Measurements from ENCODE around the gene THTPA. TPM values are rescaled to one million over a fixed set of nuclear protein-coding genes. Genes with fewer than 3 reads are reported as not detected.

The THTPA gene
- total and polyA plus RNA-seq, 9 of the 15 experiments (the other 6 are each of a cell fraction or from before 2014, with no cell fraction given) = 2.4 to 8.7 (median 5.2) TPM

GRCh38 chr14:23572524-23572828 lies 16.4 kb downstream of the THTPA start:
- H4K20me1 ChIP-seq (replicated peaks; ENCODE audit: control insufficient read depth, insufficient read depth, low read length) = no peaks in the 10 kb centered on the region
- H3K9me1 ChIP-seq (ENCODE audit: control insufficient read depth, insufficient read depth, low read length) = no peaks in the 10 kb centered on the region
- peaks cover 12 to 32% of the 10 kb centered on the region in 2 experiments; a peak in 4 of 5 replicates for H3K4me1 ChIP-seq (replicated peaks in 1 of 2; ENCODE audit: control insufficient read depth in 2 of 2, insufficient read depth in 2 of 2, low read length in 2 of 2)
- ChIA-PET CTCF (ENCODE audit: low intra/inter-chr PET ratio) (no interaction called here), POLR2A (interaction anchor here (0.6 to 0.8 kb wide), 4 partner anchors 10 to 574 kb away, joined by 3 to 6 read pairs (median 3); no protein-coding TSS in a partner anchor)
- H3K27ac ChIP-seq (ENCODE audit: extremely low read depth, low read depth, low read length) = no peak overlapping the region
- intact Hi-C loops (cut with micrococcal nuclease) (no loop called here), in situ Hi-C loops (cut with MboI) (no loop called here)
- no peak overlapping the region for H3K9ac ChIP-seq (ENCODE audit: insufficient read depth in 1 of 2, low read depth in 2 of 2, low read length in 2 of 2)
- H3K4me3 ChIP-seq = no peak overlapping the region
- no peak for ATAC-seq
- H2AFZ ChIP-seq (ENCODE audit: low read depth, low read length) = no peak overlapping the region
- no peaks in the 10 kb centered on the region; the same call in 1 of the 2 replicates for H3K9me3 ChIP-seq (replicated peaks; ENCODE audit: control insufficient read depth, insufficient read depth, low read depth, low read length)
- no peak for FAIRE-seq
- H3K36me3 ChIP-seq (ENCODE audit: control insufficient read depth, insufficient read depth, low read length) = no peaks in the 10 kb centered on the region
- WGBS (ENCODE audit: insufficient coverage, low coverage, missing lambda C conversion rate) = 27% methylated on average over 4 of the region's 4 CpGs
- BruUV-seq (replicated peaks) = no TSS peak
- H3K4me2 ChIP-seq (ENCODE audit: insufficient read depth, low read length) = no peak overlapping the region; the same call in 1 of the 2 replicates
- H3K79me2 ChIP-seq (ENCODE audit: control insufficient read depth, insufficient read depth, low read length) = no peaks in the 10 kb centered on the region
- no peak for TF ChIP-seq BMI1 (IDR thresholded peaks at IDR 0.05; ENCODE audit: low read length)
- no peaks in the 10 kb centered on the region for H3K27me3 ChIP-seq (ENCODE audit: control insufficient read depth in 2 of 2, insufficient read depth in 2 of 2, low read length in 2 of 2)
- DNase-seq (ENCODE audit: extremely low read depth in 1 of 4, low spot score in 3 of 4) = no peak

GRCh38 chr14:23572836-23573235 lies 16.8 kb downstream of the THTPA start:
- ChIA-PET CTCF (ENCODE audit: low intra/inter-chr PET ratio) (no interaction called here), POLR2A (interaction anchor here (0.7 to 0.8 kb wide), 2 partner anchors 10 to 25 kb away, joined by 3 read pairs; no protein-coding TSS in a partner anchor)
- Histone ChIP-seq H3K36me3 (ENCODE audit: control insufficient read depth, insufficient read depth, low read length) (no peaks in the 10 kb centered on the region), H3K27me3 (ENCODE audit: control insufficient read depth in 2 of 2, insufficient read depth in 2 of 2, low read length in 2 of 2) (no peaks in the 10 kb centered on the region), H3K9me3 (replicated peaks; ENCODE audit: control insufficient read depth, insufficient read depth, low read depth, low read length) (no peaks in the 10 kb centered on the region; the same call in 1 of the 2 replicates), H3K4me1 (replicated peaks in 1 of 2; ENCODE audit: control insufficient read depth in 2 of 2, insufficient read depth in 2 of 2, low read length in 2 of 2) (peaks cover 12 to 28% of the 10 kb centered on the region in 2 experiments; a peak in 4 of 5 replicates), H3K4me3 (no peak overlapping the region), H4K20me1 (replicated peaks; ENCODE audit: control insufficient read depth, insufficient read depth, low read length) (no peaks in the 10 kb centered on the region), H3K9ac (ENCODE audit: insufficient read depth in 1 of 2, low read depth in 2 of 2, low read length in 2 of 2) (no peak overlapping the region), H3K4me2 (ENCODE audit: insufficient read depth, low read length) (no peak overlapping the region; the same call in 1 of the 2 replicates), H3K27ac (ENCODE audit: extremely low read depth, low read depth, low read length) (no peak overlapping the region), H2AFZ (ENCODE audit: low read depth, low read length) (no peak overlapping the region), H3K9me1 (ENCODE audit: control insufficient read depth, insufficient read depth, low read length) (no peaks in the 10 kb centered on the region), H3K79me2 (ENCODE audit: control insufficient read depth, insufficient read depth, low read length) (no peaks in the 10 kb centered on the region)
- WGBS (ENCODE audit: insufficient coverage, low coverage, missing lambda C conversion rate) = 4% methylated on average over 4 of the region's 4 CpGs
- ATAC-seq (peak; percentile 32; the same call in 2 of the 3 replicates), FAIRE-seq (no peak), DNase-seq (ENCODE audit: extremely low read depth in 1 of 4, low spot score in 3 of 4) (no peak)
- intact Hi-C loops (cut with micrococcal nuclease) (no loop called here), in situ Hi-C loops (cut with MboI) (no loop called here)
- no TSS peak for BruUV-seq (replicated peaks)
- TF ChIP-seq CHD7 (IDR thresholded peaks at IDR 0.05; ENCODE audit: low read depth, low read length) = no peak
- TF ChIP-seq NFE2 (IDR thresholded peaks at IDR 0.05; ENCODE audit: low read depth) = 0 out of 2 replicates have a peak, but pooled peaks have one; percentile 24
